K562 (cell line): ENCODE results near the gene PPP1R12C. TPM values are rescaled to one million over a fixed set of nuclear protein-coding genes. Genes with fewer than 3 reads are reported as not detected.

Experiments used
- FOXM1 ChIP-seq, 2 experiments: fragments of 450-650 bp in 1 of 2; sonication (generic) in 1 of 2; formaldehyde crosslinking in 1 of 2; IDR thresholded peaks; 2 replicates each; pipeline versions ENCODE4 v1.6.1 to v1.9.0; 2017 to 2022; ENCODE audit warnings: low read depth in 2 of 2, mild to moderate bottlenecking in 2 of 2, missing genetic modification reagents in 1 of 2, moderate library complexity in 1 of 2
- KLF16 ChIP-seq: IDR thresholded peaks from 2 replicates; pipeline ENCODE4 v1.6.1; 2016; ENCODE audit warnings: antibody characterized with exemption
- MCM2 ChIP-seq: fragments of 450-650 bp; IDR thresholded peaks from 2 replicates; pipeline ENCODE4 v1.6.1; 2017; ENCODE audit warnings: low read depth, mild to moderate bottlenecking
- POLR2H ChIP-seq: IDR thresholded peaks from 2 replicates; pipeline ENCODE4 v1.6.1; 2016; ENCODE audit warnings: missing genetic modification characterization, low read depth, mild to moderate bottlenecking, control low read depth, missing compliant biosample characterization, moderate library complexity
- SOX6 ChIP-seq: fragments of 450-650 bp; IDR thresholded peaks from 2 replicates; pipeline ENCODE4 v1.6.1; 2014; ENCODE audit warnings: mild to moderate bottlenecking
- TBP ChIP-seq: optimal IDR thresholded peaks from 2 replicates; pipeline ENCODE3; 2011; ENCODE audit warnings: low read depth, low read length, improper control_type of control experiment
- polyA plus RNA-seq, 8 experiments: library from polyadenylated mRNA; depleted of rRNA in 4 of 8; stranded (reverse) in 5 of 8; unstranded in 3 of 8; fragments of >200 nt; fragmentation: Nextera tagmentation in 2 of 8; fragmentation: Illumina TruSeq in 1 of 8; extraction: Ambion mirVana in 2 of 8; extraction: Trizol in 1 of 8; gene quantifications; 2 replicates each; pipeline versions ENCODE4 v1.2.1 to v1.2.3, GENCODE V29; 2011 to 2014; ENCODE audit warnings: inconsistent platforms in 1 of 8, missing spikeins in 1 of 8
- total RNA-seq, 7 experiments: library from RNA; depleted of rRNA in 6 of 7; stranded (reverse); fragments of >200 nt in 6 of 7; fragmentation: Illumina TruSeq in 2 of 7; extraction: Trizol in 2 of 7; gene quantifications; 2 replicates each; pipeline versions ENCODE4 v1.2.1 to v1.2.3, GENCODE V29; 2011 to 2021; ENCODE audit warnings: low replicate concordance in 1 of 7
- TF ChIP-seq, protein P1 (sequence below), 2 experiments: fragments of 150-350 bp in 1 of 2; IDR thresholded peaks; 2 replicates each; pipeline ENCODE4 v1.6.1; 2012 to 2016; ENCODE audit warnings: low read depth in 2 of 2, low read length in 2 of 2, mild to moderate bottlenecking in 1 of 2, moderate library complexity in 1 of 2
- TF ChIP-seq, protein P2 (sequence below): fragments of 250-450 bp; sonication (Bioruptor Pico); IDR thresholded peaks from 2 replicates; pipeline ENCODE4 v1.5.0; 2022; ENCODE audit warnings: mild to moderate bottlenecking
- TF ChIP-seq, protein P3 (sequence below): sonication (generic); formaldehyde crosslinking; IDR thresholded peaks from 2 replicates; pipeline ENCODE4 v1.9.0; 2022; ENCODE audit warnings: mild to moderate bottlenecking, missing genetic modification reagents
- TF ChIP-seq, protein P4 (sequence below): sonication (generic); formaldehyde crosslinking; IDR thresholded peaks from 2 replicates; pipeline ENCODE4 v1.8.1; 2023; ENCODE audit warnings: mild to moderate bottlenecking, missing genetic modification reagents
- TF ChIP-seq, protein P5 (sequence below): sonication (generic); formaldehyde crosslinking; IDR thresholded peaks from 2 replicates; pipeline ENCODE4 v1.8.0; 2023; ENCODE audit warnings: missing genetic modification reagents, mild to moderate bottlenecking, borderline replicate concordance

The PPP1R12C gene
- total and polyA plus RNA-seq, 9 of the 15 experiments (the other 6 are each of a cell fraction or from before 2014, with no cell fraction given) = 1.8 to 136 (median 33.7) TPM

DNA sequence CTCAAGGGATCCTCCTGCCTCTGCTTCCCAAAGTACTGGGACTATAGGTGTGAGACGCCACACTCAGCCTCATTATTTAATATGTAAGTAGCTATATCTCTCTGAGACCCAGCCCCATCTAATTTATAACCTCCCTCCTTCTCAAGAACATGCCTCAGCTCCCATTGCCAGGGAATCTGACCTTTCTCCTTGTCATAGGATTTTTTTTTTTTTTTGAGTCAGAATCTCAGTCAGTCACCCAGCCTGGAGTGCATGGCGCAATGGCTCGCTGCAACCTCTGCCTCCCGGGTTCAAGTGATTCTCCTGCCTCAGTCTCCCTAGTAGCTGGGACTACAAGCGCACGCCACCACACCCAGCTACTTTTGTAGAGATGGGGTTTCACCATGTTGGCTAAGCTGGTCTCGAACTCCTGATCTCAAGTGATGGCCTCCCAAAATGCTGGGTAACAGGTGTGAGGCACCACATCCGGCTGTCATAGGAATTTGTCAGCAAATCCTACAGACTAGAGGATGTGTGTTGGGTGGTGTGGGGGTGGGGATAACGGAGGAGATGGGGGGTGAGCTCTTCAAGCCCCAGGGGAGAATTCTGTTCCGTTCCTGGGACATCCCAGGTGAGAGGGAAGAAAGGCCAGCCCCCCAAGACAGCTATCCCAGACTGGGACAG, 46.8 kb downstream of the PPP1R12C start (continued):
- TF ChIP-seq, protein P1, sequence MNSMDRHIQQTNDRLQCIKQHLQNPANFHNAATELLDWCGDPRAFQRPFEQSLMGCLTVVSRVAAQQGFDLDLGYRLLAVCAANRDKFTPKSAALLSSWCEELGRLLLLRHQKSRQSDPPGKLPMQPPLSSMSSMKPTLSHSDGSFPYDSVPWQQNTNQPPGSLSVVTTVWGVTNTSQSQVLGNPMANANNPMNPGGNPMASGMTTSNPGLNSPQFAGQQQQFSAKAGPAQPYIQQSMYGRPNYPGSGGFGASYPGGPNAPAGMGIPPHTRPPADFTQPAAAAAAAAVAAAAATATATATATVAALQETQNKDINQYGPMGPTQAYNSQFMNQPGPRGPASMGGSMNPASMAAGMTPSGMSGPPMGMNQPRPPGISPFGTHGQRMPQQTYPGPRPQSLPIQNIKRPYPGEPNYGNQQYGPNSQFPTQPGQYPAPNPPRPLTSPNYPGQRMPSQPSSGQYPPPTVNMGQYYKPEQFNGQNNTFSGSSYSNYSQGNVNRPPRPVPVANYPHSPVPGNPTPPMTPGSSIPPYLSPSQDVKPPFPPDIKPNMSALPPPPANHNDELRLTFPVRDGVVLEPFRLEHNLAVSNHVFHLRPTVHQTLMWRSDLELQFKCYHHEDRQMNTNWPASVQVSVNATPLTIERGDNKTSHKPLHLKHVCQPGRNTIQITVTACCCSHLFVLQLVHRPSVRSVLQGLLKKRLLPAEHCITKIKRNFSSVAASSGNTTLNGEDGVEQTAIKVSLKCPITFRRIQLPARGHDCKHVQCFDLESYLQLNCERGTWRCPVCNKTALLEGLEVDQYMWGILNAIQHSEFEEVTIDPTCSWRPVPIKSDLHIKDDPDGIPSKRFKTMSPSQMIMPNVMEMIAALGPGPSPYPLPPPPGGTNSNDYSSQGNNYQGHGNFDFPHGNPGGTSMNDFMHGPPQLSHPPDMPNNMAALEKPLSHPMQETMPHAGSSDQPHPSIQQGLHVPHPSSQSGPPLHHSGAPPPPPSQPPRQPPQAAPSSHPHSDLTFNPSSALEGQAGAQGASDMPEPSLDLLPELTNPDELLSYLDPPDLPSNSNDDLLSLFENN (IDR thresholded peaks at IDR 0.05; ENCODE audit: low read depth in 2 of 2, low read length in 2 of 2) = no peak
- TF ChIP-seq TBP = no peak
- TF ChIP-seq POLR2H (tag) = no peak
- no peak for TF ChIP-seq SOX6
- TF ChIP-seq MCM2 = no peak
- TF ChIP-seq, protein P2, sequence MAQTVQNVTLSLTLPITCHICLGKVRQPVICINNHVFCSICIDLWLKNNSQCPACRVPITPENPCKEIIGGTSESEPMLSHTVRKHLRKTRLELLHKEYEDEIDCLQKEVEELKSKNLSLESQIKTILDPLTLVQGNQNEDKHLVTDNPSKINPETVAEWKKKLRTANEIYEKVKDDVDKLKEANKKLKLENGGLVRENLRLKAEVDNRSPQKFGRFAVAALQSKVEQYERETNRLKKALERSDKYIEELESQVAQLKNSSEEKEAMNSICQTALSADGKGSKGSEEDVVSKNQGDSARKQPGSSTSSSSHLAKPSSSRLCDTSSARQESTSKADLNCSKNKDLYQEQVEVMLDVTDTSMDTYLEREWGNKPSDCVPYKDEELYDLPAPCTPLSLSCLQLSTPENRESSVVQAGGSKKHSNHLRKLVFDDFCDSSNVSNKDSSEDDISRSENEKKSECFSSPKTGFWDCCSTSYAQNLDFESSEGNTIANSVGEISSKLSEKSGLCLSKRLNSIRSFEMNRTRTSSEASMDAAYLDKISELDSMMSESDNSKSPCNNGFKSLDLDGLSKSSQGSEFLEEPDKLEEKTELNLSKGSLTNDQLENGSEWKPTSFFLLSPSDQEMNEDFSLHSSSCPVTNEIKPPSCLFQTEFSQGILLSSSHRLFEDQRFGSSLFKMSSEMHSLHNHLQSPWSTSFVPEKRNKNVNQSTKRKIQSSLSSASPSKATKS = no peak
- TF ChIP-seq FOXM1 (IDR thresholded peaks at IDR 0.05; ENCODE audit: low read depth) = no peak
- TF ChIP-seq FOXM1 (CRISPR knock-in tag; IDR thresholded peaks at IDR 0.05; ENCODE audit: low read depth) = no peak
- TF ChIP-seq, protein P3, sequence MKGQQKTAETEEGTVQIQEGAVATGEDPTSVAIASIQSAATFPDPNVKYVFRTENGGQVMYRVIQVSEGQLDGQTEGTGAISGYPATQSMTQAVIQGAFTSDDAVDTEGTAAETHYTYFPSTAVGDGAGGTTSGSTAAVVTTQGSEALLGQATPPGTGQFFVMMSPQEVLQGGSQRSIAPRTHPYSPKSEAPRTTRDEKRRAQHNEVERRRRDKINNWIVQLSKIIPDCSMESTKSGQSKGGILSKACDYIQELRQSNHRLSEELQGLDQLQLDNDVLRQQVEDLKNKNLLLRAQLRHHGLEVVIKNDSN (CRISPR knock-in tag) = no peak
- TF ChIP-seq, protein P4, sequence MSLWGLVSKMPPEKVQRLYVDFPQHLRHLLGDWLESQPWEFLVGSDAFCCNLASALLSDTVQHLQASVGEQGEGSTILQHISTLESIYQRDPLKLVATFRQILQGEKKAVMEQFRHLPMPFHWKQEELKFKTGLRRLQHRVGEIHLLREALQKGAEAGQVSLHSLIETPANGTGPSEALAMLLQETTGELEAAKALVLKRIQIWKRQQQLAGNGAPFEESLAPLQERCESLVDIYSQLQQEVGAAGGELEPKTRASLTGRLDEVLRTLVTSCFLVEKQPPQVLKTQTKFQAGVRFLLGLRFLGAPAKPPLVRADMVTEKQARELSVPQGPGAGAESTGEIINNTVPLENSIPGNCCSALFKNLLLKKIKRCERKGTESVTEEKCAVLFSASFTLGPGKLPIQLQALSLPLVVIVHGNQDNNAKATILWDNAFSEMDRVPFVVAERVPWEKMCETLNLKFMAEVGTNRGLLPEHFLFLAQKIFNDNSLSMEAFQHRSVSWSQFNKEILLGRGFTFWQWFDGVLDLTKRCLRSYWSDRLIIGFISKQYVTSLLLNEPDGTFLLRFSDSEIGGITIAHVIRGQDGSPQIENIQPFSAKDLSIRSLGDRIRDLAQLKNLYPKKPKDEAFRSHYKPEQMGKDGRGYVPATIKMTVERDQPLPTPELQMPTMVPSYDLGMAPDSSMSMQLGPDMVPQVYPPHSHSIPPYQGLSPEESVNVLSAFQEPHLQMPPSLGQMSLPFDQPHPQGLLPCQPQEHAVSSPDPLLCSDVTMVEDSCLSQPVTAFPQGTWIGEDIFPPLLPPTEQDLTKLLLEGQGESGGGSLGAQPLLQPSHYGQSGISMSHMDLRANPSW = no peak
- TF ChIP-seq, protein P5, sequence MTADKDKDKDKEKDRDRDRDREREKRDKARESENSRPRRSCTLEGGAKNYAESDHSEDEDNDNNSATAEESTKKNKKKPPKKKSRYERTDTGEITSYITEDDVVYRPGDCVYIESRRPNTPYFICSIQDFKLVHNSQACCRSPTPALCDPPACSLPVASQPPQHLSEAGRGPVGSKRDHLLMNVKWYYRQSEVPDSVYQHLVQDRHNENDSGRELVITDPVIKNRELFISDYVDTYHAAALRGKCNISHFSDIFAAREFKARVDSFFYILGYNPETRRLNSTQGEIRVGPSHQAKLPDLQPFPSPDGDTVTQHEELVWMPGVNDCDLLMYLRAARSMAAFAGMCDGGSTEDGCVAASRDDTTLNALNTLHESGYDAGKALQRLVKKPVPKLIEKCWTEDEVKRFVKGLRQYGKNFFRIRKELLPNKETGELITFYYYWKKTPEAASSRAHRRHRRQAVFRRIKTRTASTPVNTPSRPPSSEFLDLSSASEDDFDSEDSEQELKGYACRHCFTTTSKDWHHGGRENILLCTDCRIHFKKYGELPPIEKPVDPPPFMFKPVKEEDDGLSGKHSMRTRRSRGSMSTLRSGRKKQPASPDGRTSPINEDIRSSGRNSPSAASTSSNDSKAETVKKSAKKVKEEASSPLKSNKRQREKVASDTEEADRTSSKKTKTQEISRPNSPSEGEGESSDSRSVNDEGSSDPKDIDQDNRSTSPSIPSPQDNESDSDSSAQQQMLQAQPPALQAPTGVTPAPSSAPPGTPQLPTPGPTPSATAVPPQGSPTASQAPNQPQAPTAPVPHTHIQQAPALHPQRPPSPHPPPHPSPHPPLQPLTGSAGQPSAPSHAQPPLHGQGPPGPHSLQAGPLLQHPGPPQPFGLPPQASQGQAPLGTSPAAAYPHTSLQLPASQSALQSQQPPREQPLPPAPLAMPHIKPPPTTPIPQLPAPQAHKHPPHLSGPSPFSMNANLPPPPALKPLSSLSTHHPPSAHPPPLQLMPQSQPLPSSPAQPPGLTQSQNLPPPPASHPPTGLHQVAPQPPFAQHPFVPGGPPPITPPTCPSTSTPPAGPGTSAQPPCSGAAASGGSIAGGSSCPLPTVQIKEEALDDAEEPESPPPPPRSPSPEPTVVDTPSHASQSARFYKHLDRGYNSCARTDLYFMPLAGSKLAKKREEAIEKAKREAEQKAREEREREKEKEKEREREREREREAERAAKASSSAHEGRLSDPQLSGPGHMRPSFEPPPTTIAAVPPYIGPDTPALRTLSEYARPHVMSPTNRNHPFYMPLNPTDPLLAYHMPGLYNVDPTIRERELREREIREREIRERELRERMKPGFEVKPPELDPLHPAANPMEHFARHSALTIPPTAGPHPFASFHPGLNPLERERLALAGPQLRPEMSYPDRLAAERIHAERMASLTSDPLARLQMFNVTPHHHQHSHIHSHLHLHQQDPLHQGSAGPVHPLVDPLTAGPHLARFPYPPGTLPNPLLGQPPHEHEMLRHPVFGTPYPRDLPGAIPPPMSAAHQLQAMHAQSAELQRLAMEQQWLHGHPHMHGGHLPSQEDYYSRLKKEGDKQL (CRISPR knock-in tag) = no peak
- TF ChIP-seq KLF16 = no peak
- TF ChIP-seq, all 486 proteins: peak for 0
